Endometrial microvascular endothelial cells (primary cell): Measurements from ENCODE around the gene COX14. TPM values are rescaled to one million over a fixed set of nuclear protein-coding genes. Genes with fewer than 3 reads are reported as not detected.

Experiments
- in situ Hi-C: cut with HindIII; loops from 2 replicates; pipeline ENCODE4 v1.10.0; 2017; ENCODE audit warnings: low sequenced_read_pairs, low pct_unique_long_range_greater_than_20kb; ENCODE audit errors: inconsistent ontology term
- total RNA-seq: library from RNA; depleted of rRNA; stranded (reverse); fragments of >200 nt; gene quantifications from one replicate; pipeline ENCODE4 v1.2.3, GENCODE V29; 2015; ENCODE audit errors: inconsistent ontology term

COX14 gene
- total RNA-seq, 1 donor from 2014 or later, result 62.3 TPM

- in situ Hi-C loops, result no loop called here
Measured at GRCh38 chr12:50104417-50105366, 7.3 kb upstream of the COX14 start.

- in situ Hi-C loops, result no loop called here
Measured at GRCh38 chr12:50105913-50106450, 6.1 kb upstream of the COX14 start.

- in situ Hi-C loops, result no loop called here
Measured at GRCh38 chr12:50106907-50107306, 5.1 kb upstream of the COX14 start.

GRCh38 chr12:50107416-50108268 is 4.4 kb upstream of the COX14 start:
- in situ Hi-C loops, result no loop called here

GRCh38 chr12:50109319-50109718 is 2.7 kb upstream of the COX14 start:
- in situ Hi-C loops, result no loop called here

GRCh38 chr12:50110127-50110761 is 1.8 kb upstream of the COX14 start:
- in situ Hi-C loops, result no loop called here

GRCh38 chr12:50110762-50111351 is 1.2 kb upstream of the COX14 start:
- in situ Hi-C loops, result no loop called here

GRCh38 chr12:50111395-50111692 is 692 bp upstream of the COX14 start:
- in situ Hi-C loops, result no loop called here

- in situ Hi-C loops, result no loop called here
Measured at GRCh38 chr12:50112456-50113218, 601 bp downstream of the COX14 start.

- in situ Hi-C loops, result no loop called here
Measured at GRCh38 chr12:50117057-50117622, 5.1 kb downstream of the COX14 start.

- in situ Hi-C loops, result no loop called here
Measured at GRCh38 chr12:50119387-50119786, 7.4 kb downstream of the COX14 start.

GRCh38 chr12:50120521-50120920 is 8.5 kb downstream of the COX14 start:
- in situ Hi-C loops, result no loop called here

- in situ Hi-C loops, result no loop called here
Measured at GRCh38 chr12:50120953-50121352, 8.9 kb downstream of the COX14 start.

- in situ Hi-C loops, result no loop called here
Measured at GRCh38 chr12:50121641-50122040, 9.6 kb downstream of the COX14 start.

- in situ Hi-C loops, result no loop called here
Measured at GRCh38 chr12:50123203-50123602, 11.2 kb downstream of the COX14 start.

- in situ Hi-C loops, result no loop called here
Measured at GRCh38 chr12:50127546-50127945, 15.5 kb downstream of the COX14 start.

- in situ Hi-C loops, result no loop called here
Measured at GRCh38 chr12:50129290-50129689, 17.3 kb downstream of the COX14 start.
